OCI-LY1 (cell line): ENCODE results near the gene SDK1.

Source experiments
- EZH2 ChIP-seq: fragments of 200-600 bp; sonication (generic), shearing (Covaris generic); IDR thresholded peaks from 2 replicates; pipeline ENCODE4 v1.8.0; 2017; ENCODE audit warnings: borderline replicate concordance, mixed run types, mild to moderate bottlenecking, antibody characterized with exemption, low read length, moderate library complexity, mixed read lengths
- TF ChIP-seq, protein P1 (sequence below): fragments of 200-600 bp; sonication (generic), shearing (Covaris generic); IDR thresholded peaks from 2 replicates; pipeline ENCODE4 v1.5.1; 2017; ENCODE audit warnings: mild to moderate bottlenecking, antibody characterized with exemption, low read length, moderate library complexity, mixed read lengths

DNA sequence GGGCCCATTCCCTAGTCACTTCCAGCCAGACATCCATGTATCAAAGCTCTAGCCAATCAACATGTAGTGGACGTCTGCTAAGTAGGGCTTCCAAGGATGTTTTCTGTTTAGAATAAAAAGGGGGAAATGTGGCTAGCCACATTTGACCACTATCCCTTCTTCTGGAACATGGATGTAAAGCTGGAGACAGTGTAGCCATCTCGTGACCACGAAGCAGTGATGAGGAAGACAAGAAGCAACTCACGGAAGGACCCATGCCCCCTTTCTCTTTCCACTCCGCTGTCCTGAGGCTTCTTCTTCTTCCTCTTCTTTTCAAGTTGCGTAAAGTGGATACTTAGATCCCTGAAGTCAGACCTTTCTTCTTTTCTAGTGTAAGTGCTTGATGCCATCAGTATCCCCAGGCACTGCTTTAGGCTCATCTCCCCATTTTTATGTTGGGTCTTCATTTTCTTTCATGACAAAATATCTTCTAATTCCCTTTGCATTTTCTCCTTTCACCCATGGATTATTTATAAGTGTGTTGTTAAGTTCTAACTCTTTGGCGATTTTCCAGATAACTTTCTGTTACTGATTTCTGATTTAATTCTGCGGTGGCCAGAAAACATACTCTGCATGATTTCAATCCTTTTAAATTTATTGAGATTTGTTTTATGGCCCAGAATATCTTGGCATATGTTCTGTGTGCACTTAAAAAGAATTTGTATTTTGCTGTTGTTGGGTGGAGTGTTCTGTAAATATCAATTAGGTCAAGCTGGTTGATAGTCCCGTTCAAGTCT, 594.5 kb downstream of the SDK1 start:
- no peak for TF ChIP-seq EZH2
- TF ChIP-seq, protein P1, sequence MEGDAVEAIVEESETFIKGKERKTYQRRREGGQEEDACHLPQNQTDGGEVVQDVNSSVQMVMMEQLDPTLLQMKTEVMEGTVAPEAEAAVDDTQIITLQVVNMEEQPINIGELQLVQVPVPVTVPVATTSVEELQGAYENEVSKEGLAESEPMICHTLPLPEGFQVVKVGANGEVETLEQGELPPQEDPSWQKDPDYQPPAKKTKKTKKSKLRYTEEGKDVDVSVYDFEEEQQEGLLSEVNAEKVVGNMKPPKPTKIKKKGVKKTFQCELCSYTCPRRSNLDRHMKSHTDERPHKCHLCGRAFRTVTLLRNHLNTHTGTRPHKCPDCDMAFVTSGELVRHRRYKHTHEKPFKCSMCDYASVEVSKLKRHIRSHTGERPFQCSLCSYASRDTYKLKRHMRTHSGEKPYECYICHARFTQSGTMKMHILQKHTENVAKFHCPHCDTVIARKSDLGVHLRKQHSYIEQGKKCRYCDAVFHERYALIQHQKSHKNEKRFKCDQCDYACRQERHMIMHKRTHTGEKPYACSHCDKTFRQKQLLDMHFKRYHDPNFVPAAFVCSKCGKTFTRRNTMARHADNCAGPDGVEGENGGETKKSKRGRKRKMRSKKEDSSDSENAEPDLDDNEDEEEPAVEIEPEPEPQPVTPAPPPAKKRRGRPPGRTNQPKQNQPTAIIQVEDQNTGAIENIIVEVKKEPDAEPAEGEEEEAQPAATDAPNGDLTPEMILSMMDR, result no peak
